ENCODE data around the gene DLG1. TPM values are rescaled to one million over a fixed set of nuclear protein-coding genes. Genes with fewer than 3 reads are reported as not detected.

Gene DLG1
- total RNA-seq, 1 donor from 2014 or later: 62.1 TPM

GRCh38 chr3:197021729-197022404, 276.5 kb downstream of the DLG1 start:
- H3K27me3 ChIP-seq (ENCODE audit: control insufficient read depth in 3 of 3, insufficient read depth in 3 of 3, low read length in 3 of 3): peaks cover 10 to 37% (median 30%) of the 10 kb centered on the region in 3 donors
- no peaks in the 10 kb centered on the region for H3K36me3 ChIP-seq (ENCODE audit: control insufficient read depth in 3 of 3, insufficient read depth in 3 of 3, low read length in 3 of 3)
- H3K27ac ChIP-seq (ENCODE audit: low read depth, low read length): no peak overlapping the region
- H3K4me3 ChIP-seq (ENCODE audit: low read length in 3 of 3): no peak overlapping the region
- peaks cover 0 to 4% (median 3%) of the 10 kb centered on the region in 3 donors for H3K4me1 ChIP-seq (ENCODE audit: control insufficient read depth in 3 of 3, insufficient read depth in 3 of 3, low read length in 3 of 3)
- no peaks in the 10 kb centered on the region for H3K9me3 ChIP-seq (ENCODE audit: control insufficient read depth in 3 of 3, low read length in 3 of 3)
- no peak overlapping the region for H3K9ac ChIP-seq (ENCODE audit: low read depth in 1 of 3, low read length in 3 of 3)

- Histone ChIP-seq H3K4me1 (ENCODE audit: control insufficient read depth in 3 of 3, insufficient read depth in 3 of 3, low read length in 3 of 3) (peaks cover 0 to 4% (median 3%) of the 10 kb centered on the region in 3 donors), H3K4me3 (ENCODE audit: low read length in 3 of 3) (no peak overlapping the region), H3K9me3 (ENCODE audit: control insufficient read depth in 3 of 3, low read length in 3 of 3) (no peaks in the 10 kb centered on the region), H3K27ac (ENCODE audit: low read depth, low read length) (no peak overlapping the region), H3K9ac (ENCODE audit: low read depth in 1 of 3, low read length in 3 of 3) (no peak overlapping the region), H3K36me3 (ENCODE audit: control insufficient read depth in 3 of 3, insufficient read depth in 3 of 3, low read length in 3 of 3) (no peaks in the 10 kb centered on the region), H3K27me3 (ENCODE audit: control insufficient read depth in 3 of 3, insufficient read depth in 3 of 3, low read length in 3 of 3) (peaks cover 10 to 37% (median 30%) of the 10 kb centered on the region in 3 donors)
Observed at GRCh38 chr3:197021231-197021630, 277.2 kb downstream of the DLG1 start.

DNA sequence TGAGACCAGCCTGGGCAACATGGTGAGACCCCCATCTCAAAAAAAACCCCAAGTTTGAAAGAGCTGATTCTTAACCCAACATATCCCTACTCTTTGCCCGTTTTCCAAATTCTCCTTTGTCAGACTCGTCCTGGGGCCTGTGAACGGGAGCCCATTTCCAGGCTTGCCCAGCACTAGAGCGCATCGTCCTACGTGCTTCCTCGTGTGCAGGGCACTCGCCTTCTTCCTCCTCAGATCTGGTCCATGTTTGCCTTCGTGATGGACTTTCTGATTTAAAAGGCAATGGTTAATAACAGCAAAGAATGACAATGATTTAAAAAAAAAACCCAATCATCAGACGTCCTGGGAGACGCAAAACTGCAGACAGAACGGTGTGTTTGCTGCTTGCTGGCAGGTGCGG, 278.9 kb downstream of the DLG1 start:
- no peaks in the 10 kb centered on the region for H3K9me3 ChIP-seq (ENCODE audit: control insufficient read depth in 3 of 3, low read length in 3 of 3)
- no peak overlapping the region for H3K4me3 ChIP-seq (ENCODE audit: low read length in 3 of 3)
- H3K27ac ChIP-seq (ENCODE audit: low read depth, low read length): no peak overlapping the region

DNA sequence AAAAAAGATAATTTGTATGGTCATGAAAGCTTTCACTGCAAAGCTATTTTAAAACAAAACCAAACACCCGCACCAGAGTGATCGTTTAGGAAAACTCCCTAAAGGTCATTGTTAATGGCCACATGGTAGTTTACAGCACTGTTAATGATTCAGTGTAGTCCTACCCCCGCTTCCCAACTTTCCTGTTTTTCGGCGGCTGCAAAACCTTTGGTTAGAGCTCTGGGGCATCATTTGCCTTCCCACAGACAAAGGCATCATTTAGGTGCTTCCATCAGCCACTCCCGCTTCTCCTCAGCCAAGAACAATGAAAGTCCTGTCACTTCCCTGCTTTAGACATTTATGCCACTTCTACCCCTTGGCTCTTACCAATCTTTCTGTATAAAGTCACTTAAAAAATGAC, 279.4 kb downstream of the DLG1 start:
- H3K9me3 ChIP-seq (ENCODE audit: control insufficient read depth in 3 of 3, low read length in 3 of 3): no peaks in the 10 kb centered on the region
- no peak overlapping the region for H3K27ac ChIP-seq (ENCODE audit: low read depth, low read length)
- peaks cover 0 to 4% (median 3%) of the 10 kb centered on the region in 3 donors for H3K4me1 ChIP-seq (ENCODE audit: control insufficient read depth in 3 of 3, insufficient read depth in 3 of 3, low read length in 3 of 3)
- no peaks in the 10 kb centered on the region for H3K36me3 ChIP-seq (ENCODE audit: control insufficient read depth in 3 of 3, insufficient read depth in 3 of 3, low read length in 3 of 3)
- no peak overlapping the region for H3K4me3 ChIP-seq (ENCODE audit: low read length in 3 of 3)
- peaks cover 3 to 26% (median 16%) of the 10 kb centered on the region in 3 donors for H3K27me3 ChIP-seq (ENCODE audit: control insufficient read depth in 3 of 3, insufficient read depth in 3 of 3, low read length in 3 of 3)
- no peak overlapping the region for H3K9ac ChIP-seq (ENCODE audit: low read depth in 1 of 3, low read length in 3 of 3)

More for the DNA sequence above, 278.9 kb downstream of the DLG1 start:
- H3K27me3 ChIP-seq (ENCODE audit: control insufficient read depth in 3 of 3, insufficient read depth in 3 of 3, low read length in 3 of 3): peaks cover 8 to 31% (median 21%) of the 10 kb centered on the region in 3 donors
- H3K36me3 ChIP-seq (ENCODE audit: control insufficient read depth in 3 of 3, insufficient read depth in 3 of 3, low read length in 3 of 3): no peaks in the 10 kb centered on the region
- H3K9ac ChIP-seq (ENCODE audit: low read depth in 1 of 3, low read length in 3 of 3): no peak overlapping the region
- H3K4me1 ChIP-seq (ENCODE audit: control insufficient read depth in 3 of 3, insufficient read depth in 3 of 3, low read length in 3 of 3): peaks cover 0 to 4% (median 3%) of the 10 kb centered on the region in 3 donors

- H3K36me3 ChIP-seq (ENCODE audit: control insufficient read depth in 3 of 3, insufficient read depth in 3 of 3, low read length in 3 of 3): no peaks in the 10 kb centered on the region
- H3K9ac ChIP-seq (ENCODE audit: low read depth in 1 of 3, low read length in 3 of 3): no peak overlapping the region
- no peaks in the 10 kb centered on the region for H3K9me3 ChIP-seq (ENCODE audit: control insufficient read depth in 3 of 3, low read length in 3 of 3)
- H3K4me3 ChIP-seq (ENCODE audit: low read length in 3 of 3): no peak overlapping the region
- H3K27me3 ChIP-seq (ENCODE audit: control insufficient read depth in 3 of 3, insufficient read depth in 3 of 3, low read length in 3 of 3): peaks cover 2 to 10% (median 4%) of the 10 kb centered on the region in 3 donors
- H3K27ac ChIP-seq (ENCODE audit: low read depth, low read length): no peak overlapping the region
- no peaks in the 10 kb centered on the region for H3K4me1 ChIP-seq (ENCODE audit: control insufficient read depth in 3 of 3, insufficient read depth in 3 of 3, low read length in 3 of 3)
Observed at GRCh38 chr3:197017003-197017402, 281.4 kb downstream of the DLG1 start.

DNA sequence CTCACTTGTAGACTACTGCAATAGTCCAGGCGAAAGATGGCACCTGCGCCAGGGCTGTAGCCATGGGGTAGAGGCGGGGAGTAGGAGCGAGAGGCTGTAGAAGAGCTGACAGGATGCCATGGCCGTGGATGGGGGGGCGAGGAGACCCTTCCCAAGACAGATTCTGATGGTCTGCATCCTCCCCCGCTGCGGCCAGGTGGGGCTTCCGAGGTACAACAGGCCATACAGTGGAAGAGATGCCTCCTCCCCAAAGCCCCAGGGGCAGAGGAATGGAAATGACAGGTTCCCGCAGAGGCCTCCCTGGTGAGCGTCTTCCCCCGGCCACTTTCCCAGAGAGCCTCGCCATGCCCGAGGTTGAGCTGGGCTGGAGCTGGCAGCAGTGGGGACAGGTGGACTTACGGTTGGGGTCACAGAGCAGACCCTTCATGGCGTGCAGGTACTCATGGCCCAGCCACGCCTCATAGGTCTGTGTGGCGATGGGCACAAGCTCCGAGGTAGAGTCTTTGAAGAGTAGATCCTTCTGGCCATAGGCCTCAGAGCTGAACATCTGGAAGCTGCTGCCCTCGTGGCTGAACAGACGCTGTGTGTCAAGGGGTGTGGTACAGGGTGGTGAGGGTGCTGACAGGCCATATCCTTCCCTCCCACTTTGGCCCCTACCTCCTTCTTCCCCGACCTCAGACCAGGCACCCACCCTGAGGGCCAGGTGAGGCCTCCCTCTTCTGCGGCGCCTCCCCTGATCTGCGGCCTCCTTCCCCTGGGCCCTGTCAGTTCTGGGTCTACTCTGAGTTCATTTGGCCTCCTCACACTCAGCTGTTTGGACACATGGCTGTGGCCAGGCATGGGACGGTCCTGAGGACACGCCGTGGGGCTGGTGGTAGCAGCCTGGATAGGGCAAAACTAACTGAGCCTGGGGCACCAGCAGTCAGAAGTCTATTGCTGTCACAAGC, 282.3 kb downstream of the DLG1 start:
- no peak overlapping the region for H3K27ac ChIP-seq (ENCODE audit: low read depth, low read length)
- no peaks in the 10 kb centered on the region for H3K4me1 ChIP-seq (ENCODE audit: control insufficient read depth in 3 of 3, insufficient read depth in 3 of 3, low read length in 3 of 3)
- no peak overlapping the region for H3K9ac ChIP-seq (ENCODE audit: low read depth in 1 of 3, low read length in 3 of 3)
- H3K4me3 ChIP-seq (ENCODE audit: low read length in 3 of 3): no peak overlapping the region
- H3K9me3 ChIP-seq (ENCODE audit: control insufficient read depth in 3 of 3, low read length in 3 of 3): no peaks in the 10 kb centered on the region
- no peaks in the 10 kb centered on the region for H3K36me3 ChIP-seq (ENCODE audit: control insufficient read depth in 3 of 3, insufficient read depth in 3 of 3, low read length in 3 of 3)
- peaks cover 0 to 7% (median 2%) of the 10 kb centered on the region in 3 donors for H3K27me3 ChIP-seq (ENCODE audit: control insufficient read depth in 3 of 3, insufficient read depth in 3 of 3, low read length in 3 of 3)

GRCh38 chr3:197014942-197015575, 283.4 kb downstream of the DLG1 start:
- Histone ChIP-seq H3K4me3 (ENCODE audit: low read length in 3 of 3) (no peak overlapping the region), H3K27ac (ENCODE audit: low read depth, low read length) (no peak overlapping the region), H3K9me3 (ENCODE audit: control insufficient read depth in 3 of 3, low read length in 3 of 3) (no peaks in the 10 kb centered on the region), H3K36me3 (ENCODE audit: control insufficient read depth in 3 of 3, insufficient read depth in 3 of 3, low read length in 3 of 3) (no peaks in the 10 kb centered on the region), H3K4me1 (ENCODE audit: control insufficient read depth in 3 of 3, insufficient read depth in 3 of 3, low read length in 3 of 3) (no peaks in the 10 kb centered on the region), H3K9ac (ENCODE audit: low read depth in 1 of 3, low read length in 3 of 3) (no peak overlapping the region), H3K27me3 (ENCODE audit: control insufficient read depth in 3 of 3, insufficient read depth in 3 of 3, low read length in 3 of 3) (peaks cover 0 to 5% (median 2%) of the 10 kb centered on the region in 3 donors)

- no peak overlapping the region for H3K27ac ChIP-seq (ENCODE audit: low read depth, low read length)
- H3K4me1 ChIP-seq (ENCODE audit: control insufficient read depth in 3 of 3, insufficient read depth in 3 of 3, low read length in 3 of 3): no peaks in the 10 kb centered on the region
- H3K4me3 ChIP-seq (ENCODE audit: low read length in 3 of 3): no peak overlapping the region
- H3K27me3 ChIP-seq (ENCODE audit: control insufficient read depth in 3 of 3, insufficient read depth in 3 of 3, low read length in 3 of 3): peaks cover 0 to 2% (median 2%) of the 10 kb centered on the region in 3 donors
- H3K36me3 ChIP-seq (ENCODE audit: control insufficient read depth in 3 of 3, insufficient read depth in 3 of 3, low read length in 3 of 3): no peaks in the 10 kb centered on the region
- H3K9me3 ChIP-seq (ENCODE audit: control insufficient read depth in 3 of 3, low read length in 3 of 3): no peaks in the 10 kb centered on the region
- H3K9ac ChIP-seq (ENCODE audit: low read depth in 1 of 3, low read length in 3 of 3): no peak overlapping the region
Observed at GRCh38 chr3:197014024-197014423, 284.4 kb downstream of the DLG1 start.

GRCh38 chr3:197012540-197012883, 285.9 kb downstream of the DLG1 start:
- H3K9ac ChIP-seq (ENCODE audit: low read depth in 1 of 3, low read length in 3 of 3): no peak overlapping the region
- H3K4me3 ChIP-seq (ENCODE audit: low read length in 3 of 3): no peak overlapping the region
- no peaks in the 10 kb centered on the region for H3K4me1 ChIP-seq (ENCODE audit: control insufficient read depth in 3 of 3, insufficient read depth in 3 of 3, low read length in 3 of 3)
- H3K27ac ChIP-seq (ENCODE audit: low read depth, low read length): no peak overlapping the region
- no peaks in the 10 kb centered on the region for H3K9me3 ChIP-seq (ENCODE audit: control insufficient read depth in 3 of 3, low read length in 3 of 3)
- no peaks in the 10 kb centered on the region for H3K36me3 ChIP-seq (ENCODE audit: control insufficient read depth in 3 of 3, insufficient read depth in 3 of 3, low read length in 3 of 3)
- H3K27me3 ChIP-seq (ENCODE audit: control insufficient read depth in 3 of 3, insufficient read depth in 3 of 3, low read length in 3 of 3): peaks cover 0 to 2% (median 2%) of the 10 kb centered on the region in 3 donors
